A549 (cell line): ENCODE results near the gene HUS1B. TPM values are rescaled to one million over a fixed set of nuclear protein-coding genes. Genes with fewer than 3 reads are reported as not detected.

Experiments
- ATAC-seq, 2 experiments: fragments of 200-7000 bp in 1 of 2; fragments of >200 bp in 1 of 2; cut with Nextera tagmentation in 1 of 2; cut with Tn5 transposase in 1 of 2; 3 replicates each; pipeline versions ENCODE4 v1.8.0 to v1.9.1; 2018 to 2020; ENCODE audit warnings: mild to moderate bottlenecking in 1 of 2, moderate library complexity in 1 of 2
- CTCF ChIA-PET: fragments of 300-600 bp; sonication (Branson Sonifier 250); formaldehyde crosslinking; extraction: SDS; loops from one replicate; lab custom pipeline; 2021; ENCODE audit warnings: antibody characterized with exemption, inconsistent platforms; lab: Yijun Ruan, JAX
- POLR2A ChIA-PET: fragments of 350-600 bp; formaldehyde crosslinking; extraction: SDS; loops from one replicate; lab custom pipeline; 2021; ENCODE audit warnings: antibody characterized with exemption, inconsistent platforms; lab: Yijun Ruan, JAX
- DNase-seq, 2 experiments: peaks; one replicate each; pipeline versions ENCODE4 v3.0.0 to v3.0.0-alpha.2; 2011 to 2016; ENCODE audit warnings: low read depth in 1 of 2, low spot score in 1 of 2
- FAIRE-seq: peaks from 2 replicates; lab custom pipeline; 2011; peaks lifted over from hg19 to GRCh38; lab: Jason Lieb, UNC
- H3K27ac ChIP-seq, 2 experiments: fragments of >200 bp; sonication (Bioruptor Twin); formaldehyde crosslinking; 3 replicates each; pipeline ENCODE4 v1.5.1; 2016 to 2017
- H3K4me1 ChIP-seq: fragments of >200 bp; sonication (Bioruptor Twin); formaldehyde crosslinking; 3 replicates; pipeline ENCODE4 v1.6.1; 2016
- H3K4me2 ChIP-seq: fragments of >200 bp; sonication (Bioruptor Twin); formaldehyde crosslinking; 3 replicates; pipeline ENCODE4 v1.6.1; 2016
- H3K4me3 ChIP-seq: fragments of >200 bp; sonication (Bioruptor Twin); formaldehyde crosslinking; 3 replicates; pipeline ENCODE4 v1.5.1; 2016
- H3K9me3 ChIP-seq: fragments of >200 bp; sonication (Bioruptor Twin); formaldehyde crosslinking; 3 replicates; pipeline ENCODE4 v1.6.1; 2016
- ATOH8 ChIP-seq: fragments of 250-450 bp; sonication (Bioruptor Pico); IDR thresholded peaks from 2 replicates; pipeline ENCODE4 v1.5.0; 2020; ENCODE audit warnings: low read depth, mild to moderate bottlenecking, moderate library complexity
- BCL3 ChIP-seq: fragments of >200 bp; sonication (Bioruptor Twin); formaldehyde crosslinking; IDR thresholded peaks from 3 replicates; pipeline ENCODE4 v1.6.1; 2016
- CBX8 ChIP-seq: fragments of 200-600 bp; sonication (generic); IDR thresholded peaks from 2 replicates; pipeline ENCODE4 v1.6.1; 2016
- EP300 ChIP-seq, 2 experiments: fragments of >200 bp; sonication (Bioruptor Twin); formaldehyde crosslinking; IDR thresholded peaks; 2 replicates in 1 of 2; 3 replicates in 1 of 2; pipeline ENCODE4 v1.6.1; 2016 to 2017
- ESRRA ChIP-seq: fragments of 150-350 bp; IDR thresholded peaks from 2 replicates; pipeline ENCODE4 v1.6.1; 2014; ENCODE audit warnings: mild to moderate bottlenecking, low read length, borderline replicate concordance
- FOSL2 ChIP-seq, 2 experiments: fragments of 450-650 bp in 1 of 2; fragments of >200 bp in 1 of 2; sonication (Bioruptor Twin) in 1 of 2; formaldehyde crosslinking; IDR thresholded peaks; 2 replicates each; pipeline versions ENCODE4 v1.5.0 to v1.6.1; 2016 to 2020; ENCODE audit warnings: mild to moderate bottlenecking in 1 of 2, moderate library complexity in 1 of 2
- GATA3 ChIP-seq: IDR thresholded peaks from 2 replicates; pipeline ENCODE4 v1.6.1; 2012; ENCODE audit warnings: borderline replicate concordance
- HEYL ChIP-seq: fragments of 250-450 bp; sonication (Bioruptor Pico); IDR thresholded peaks from 2 replicates; pipeline ENCODE4 v1.8.0; 2021; ENCODE audit warnings: mild to moderate bottlenecking, moderate library complexity
- HOXB13 ChIP-seq: fragments of 250-450 bp; sonication (Bioruptor Pico); IDR thresholded peaks from 2 replicates; pipeline ENCODE4 v1.5.0; 2020; ENCODE audit warnings: low read depth, mild to moderate bottlenecking, moderate library complexity
- HOXB5 ChIP-seq: fragments of 250-450 bp; sonication (Bioruptor Pico); IDR thresholded peaks from 2 replicates; pipeline ENCODE4 v1.5.0; 2020; ENCODE audit warnings: mild to moderate bottlenecking, moderate library complexity
- JUN ChIP-seq, 2 experiments: fragments of >200 bp; sonication (Bioruptor Twin); formaldehyde crosslinking; IDR thresholded peaks; 2 replicates in 1 of 2; 3 replicates in 1 of 2; pipeline ENCODE4 v1.6.1; 2016 to 2017
- MAFK ChIP-seq: fragments of 450-650 bp; IDR thresholded peaks from 2 replicates; pipeline ENCODE4 v1.6.1; 2014; ENCODE audit not compliant: partially characterized antibody
- NFE2L2 ChIP-seq: fragments of 150-350 bp; conservative IDR thresholded peaks from 2 replicates; pipeline ENCODE4 v1.6.1; 2014; ENCODE audit warnings: low read length
- NR3C1 ChIP-seq: fragments of >200 bp; sonication (Bioruptor Twin); formaldehyde crosslinking; IDR thresholded peaks from 3 replicates; pipeline ENCODE4 v1.6.1; 2017
- PHF8 ChIP-seq: fragments of 200-600 bp; sonication (generic); IDR thresholded peaks from 2 replicates; pipeline ENCODE4 v1.6.1; 2016; ENCODE audit warnings: low read depth, mild to moderate bottlenecking, antibody characterized with exemption, moderate library complexity, borderline replicate concordance
- RCOR1 ChIP-seq: fragments of 150-350 bp; IDR thresholded peaks from 2 replicates; pipeline ENCODE4 v1.6.1; 2014; ENCODE audit warnings: antibody characterized with exemption, low read length, low read depth
- REST ChIP-seq: fragments of 200-600 bp; sonication (generic); IDR thresholded peaks from 2 replicates; pipeline ENCODE4 v1.6.1; 2016; ENCODE audit warnings: antibody characterized with exemption, mild to moderate bottlenecking, moderate library complexity
- ZC3H11A ChIP-seq: fragments of 450-650 bp; IDR thresholded peaks from 2 replicates; pipeline ENCODE4 v1.6.1; 2014; ENCODE audit warnings: antibody characterized with exemption, mild to moderate bottlenecking
- ZFP36 ChIP-seq: fragments of 450-650 bp; IDR thresholded peaks from 2 replicates; pipeline ENCODE4 v1.6.1; 2014; ENCODE audit warnings: borderline replicate concordance; ENCODE audit not compliant: partially characterized antibody
- ZNF302 ChIP-seq: fragments of 250-450 bp; sonication (Bioruptor Pico); IDR thresholded peaks from 2 replicates; pipeline ENCODE4 v1.9.0; 2021; ENCODE audit warnings: inconsistent platforms, mild to moderate bottlenecking, moderate library complexity
- WGBS: methylation state at CpG from one replicate; pipeline ENCODE4 v1.1.6; 2017; ENCODE audit errors: missing lambda C conversion rate; 5-methylcytosine and 5-hydroxymethylcytosine counted together
- polyA plus RNA-seq, 4 experiments: library from polyadenylated mRNA; depleted of rRNA in 3 of 4; stranded (reverse); fragments of >200 nt; fragmentation: RNase III in 1 of 4; extraction: RNeasy Plus Mini Kit Qiagen cat#74134 plus additional on column Dnase treatment in 1 of 4; gene quantifications; 2 replicates in 3 of 4; 3 replicates in 1 of 4; pipeline ENCODE4 v1.2.3, GENCODE V29; 2011 to 2017
- TF ChIP-seq, protein P1 (sequence below): IDR thresholded peaks from 2 replicates; pipeline ENCODE4 v1.6.1; 2012; ENCODE audit warnings: low read depth, borderline replicate concordance

Gene HUS1B
- polyA plus RNA-seq, 2 of the 4 experiments (the other 2 are of a cell fraction): 0.17 to 0.25 TPM

GRCh38 chr6:652865-653264, 4.0 kb downstream of the HUS1B start:
- ATAC-seq (no peak), DNase-seq (no peak), FAIRE-seq (no peak)
- ChIA-PET CTCF (no interaction called here), POLR2A (no interaction called here)
- H3K4me1 ChIP-seq: no peaks in the 10 kb centered on the region
- 95% methylated on average over 3 of the region's 3 CpGs for WGBS
- no peaks in the 10 kb centered on the region for H3K9me3 ChIP-seq
- TF ChIP-seq NFE2L2 (no peak), ATOH8 (CRISPR knock-in tag) (no peak), ESRRA (no peak)
- no peak overlapping the region for H3K27ac ChIP-seq
- no peak overlapping the region for H3K4me3 ChIP-seq
- no peak overlapping the region for H3K4me2 ChIP-seq

DNA sequence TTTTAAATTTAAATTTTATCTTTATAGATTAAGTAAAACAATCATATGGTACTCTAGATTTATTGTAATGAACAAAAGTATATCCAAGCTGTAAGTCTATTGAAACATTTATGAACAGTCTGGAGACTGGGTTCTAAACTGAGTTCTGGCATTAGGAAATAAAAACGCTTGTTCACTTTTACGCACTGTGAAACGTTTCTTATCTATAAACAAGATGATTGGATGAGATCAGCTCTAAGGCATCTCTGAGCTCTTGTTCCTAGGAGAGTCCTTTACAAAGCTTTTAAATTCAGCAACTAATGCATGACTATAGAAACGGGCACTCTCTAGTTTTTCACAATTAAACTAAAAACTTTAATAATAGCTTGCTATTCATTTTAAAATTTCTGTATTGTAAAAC, 6.8 kb downstream of the HUS1B start:
- 78% methylated on average over 4 of the region's 4 CpGs for WGBS
- Histone ChIP-seq H3K4me1 (no peaks in the 10 kb centered on the region), H3K4me3 (no peak overlapping the region), H3K9me3 (no peaks in the 10 kb centered on the region), H3K4me2 (no peak overlapping the region), H3K27ac (no peak overlapping the region)
- TF ChIP-seq BCL3 (no peak), HEYL (CRISPR knock-in tag) (no peak), ZC3H11A (no peak), HOXB5 (CRISPR knock-in tag) (no peak), ZFP36 (no peak), FOSL2 (IDR thresholded peaks at IDR 0.05) (no peak), FOSL2 (CRISPR knock-in tag; IDR thresholded peaks at IDR 0.05) (no peak), PHF8 (no peak), NR3C1 (no peak), RCOR1 (no peak), HOXB13 (CRISPR knock-in tag) (no peak), JUN (IDR thresholded peaks at IDR 0.05) (no peak), REST (no peak), CBX8 (no peak), ZNF302 (CRISPR knock-in tag) (no peak), GATA3 (no peak), EP300 (IDR thresholded peaks at IDR 0.05) (no peak), MAFK (no peak)
- TF ChIP-seq, protein P1, sequence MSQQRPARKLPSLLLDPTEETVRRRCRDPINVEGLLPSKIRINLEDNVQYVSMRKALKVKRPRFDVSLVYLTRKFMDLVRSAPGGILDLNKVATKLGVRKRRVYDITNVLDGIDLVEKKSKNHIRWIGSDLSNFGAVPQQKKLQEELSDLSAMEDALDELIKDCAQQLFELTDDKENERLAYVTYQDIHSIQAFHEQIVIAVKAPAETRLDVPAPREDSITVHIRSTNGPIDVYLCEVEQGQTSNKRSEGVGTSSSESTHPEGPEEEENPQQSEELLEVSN: no peak
- FAIRE-seq: no peak
- no peak for ATAC-seq
- DNase-seq: no peak
- POLR2A ChIA-PET: no interaction called here
- CTCF ChIA-PET: interaction anchor here (0.8 kb wide), 1 partner anchor 72 kb away, joined by 3 read pairs; no protein-coding TSS in a partner anchor
